HG03460 (cell line): ENCODE data around the gene IFT74.
"Not testable (repeated sequence)": the region's sequence is repeated elsewhere in the genome, so short reads cannot be mapped to it uniquely, and the experiment has no call there.

Source experiments
- ATAC-seq: cut with Tn5 transposase; IDR thresholded peaks from one replicate; pipeline ENCODE4 v1.9.1; 2021; ENCODE audit not compliant: unreplicated experiment

Gene IFT74

DNA sequence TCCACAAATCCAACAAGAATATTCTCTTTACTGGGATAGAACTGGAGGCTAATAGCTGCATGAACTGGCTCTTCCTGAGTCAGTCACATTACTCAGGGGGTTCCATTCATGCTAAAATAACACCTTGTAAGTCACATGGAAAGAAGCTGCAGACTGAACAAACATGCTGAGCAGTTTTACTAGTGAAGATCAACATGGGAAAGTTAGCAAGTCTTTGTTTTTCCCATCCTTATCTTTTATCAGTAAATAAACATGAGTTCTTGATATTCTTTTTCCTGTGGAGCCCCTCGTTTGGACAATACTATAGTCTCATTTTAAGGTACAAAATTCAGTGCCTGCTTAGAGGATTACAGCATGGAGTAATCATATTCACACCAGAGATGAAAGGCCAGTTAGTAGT, 109.1 kb downstream of the IFT74 start:
- no peak for ATAC-seq

DNA sequence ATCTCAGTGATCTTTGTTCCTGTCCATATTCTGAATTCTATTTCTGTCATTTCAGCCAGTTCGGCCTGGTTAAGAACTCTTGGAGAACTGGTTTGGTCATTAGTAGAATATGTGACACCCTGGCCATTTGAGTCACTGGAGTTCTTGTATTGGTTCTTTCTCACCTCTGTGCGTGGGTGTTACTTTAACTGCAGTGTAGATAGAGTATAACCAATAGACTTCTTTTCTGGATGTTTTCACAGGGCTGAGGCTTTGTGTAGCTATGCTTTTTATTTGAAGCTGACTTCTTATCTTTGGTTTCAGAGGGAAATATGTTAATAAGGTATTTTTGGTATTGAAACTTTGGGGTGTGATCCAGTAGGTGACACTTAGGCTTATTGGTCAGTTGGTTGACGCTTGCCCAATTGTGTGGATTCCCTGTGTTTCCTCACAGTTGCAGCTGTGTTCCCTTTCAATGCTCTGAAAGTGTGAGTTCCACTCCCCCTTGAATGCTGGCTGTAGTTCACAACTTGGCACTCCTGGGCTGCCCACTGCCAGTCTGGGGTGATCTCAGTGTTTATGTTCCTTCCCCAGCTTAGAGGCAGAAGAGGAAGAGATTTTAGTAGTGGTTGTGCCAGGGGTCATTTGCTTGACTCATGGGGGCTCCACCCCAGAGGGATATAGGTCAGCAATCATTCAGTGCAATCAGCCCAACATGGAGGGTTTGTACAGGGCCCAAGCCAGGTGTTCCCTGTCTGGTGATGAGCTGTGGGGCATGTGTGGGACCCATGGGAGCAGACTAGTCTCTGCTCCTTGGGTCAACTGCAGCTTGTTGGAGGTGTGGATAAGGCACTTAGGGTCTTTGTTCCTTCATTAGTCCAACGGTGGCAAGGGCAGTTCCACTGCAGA, 117.9 kb downstream of the IFT74 start:
- no peak for ATAC-seq

DNA sequence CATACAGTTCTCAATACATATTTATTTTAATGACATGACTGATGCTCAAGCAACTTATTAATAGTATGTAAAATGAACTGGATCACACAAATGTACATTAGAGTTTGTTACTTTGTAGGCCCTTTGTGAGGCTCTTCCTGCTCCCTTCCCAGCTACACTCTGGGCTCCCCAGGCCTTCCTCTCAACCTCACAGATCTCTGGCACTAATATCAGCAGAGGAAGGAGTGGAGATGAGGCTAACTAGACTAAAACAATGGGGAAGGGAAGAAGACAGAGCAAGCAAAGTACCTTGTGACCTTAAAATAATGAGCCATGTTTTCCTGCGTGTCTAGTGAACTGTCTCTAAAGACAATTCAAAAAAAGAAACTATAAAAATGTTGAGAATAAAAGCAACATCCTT, 122.5 kb downstream of the IFT74 start:
- no peak for ATAC-seq

DNA sequence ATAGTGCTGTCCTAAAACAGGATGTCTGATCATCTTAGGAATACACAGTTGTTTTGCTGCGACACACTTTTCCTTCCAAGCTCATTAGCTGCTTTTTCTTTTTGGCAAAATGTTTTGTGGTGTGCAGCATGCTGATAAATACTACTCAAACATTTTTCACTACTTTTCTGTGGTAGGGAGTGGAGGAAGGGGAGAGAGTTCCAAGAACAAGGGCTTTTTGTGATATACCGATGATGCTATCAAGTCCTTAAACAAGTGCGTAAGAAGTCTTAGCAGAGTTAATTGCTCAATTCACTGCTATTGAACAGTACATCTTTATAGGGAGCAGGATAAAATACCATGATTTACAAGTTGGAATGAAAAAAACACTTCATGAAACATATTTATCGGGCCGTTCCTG, 129.2 kb downstream of the IFT74 start:
- ATAC-seq, result no peak

DNA sequence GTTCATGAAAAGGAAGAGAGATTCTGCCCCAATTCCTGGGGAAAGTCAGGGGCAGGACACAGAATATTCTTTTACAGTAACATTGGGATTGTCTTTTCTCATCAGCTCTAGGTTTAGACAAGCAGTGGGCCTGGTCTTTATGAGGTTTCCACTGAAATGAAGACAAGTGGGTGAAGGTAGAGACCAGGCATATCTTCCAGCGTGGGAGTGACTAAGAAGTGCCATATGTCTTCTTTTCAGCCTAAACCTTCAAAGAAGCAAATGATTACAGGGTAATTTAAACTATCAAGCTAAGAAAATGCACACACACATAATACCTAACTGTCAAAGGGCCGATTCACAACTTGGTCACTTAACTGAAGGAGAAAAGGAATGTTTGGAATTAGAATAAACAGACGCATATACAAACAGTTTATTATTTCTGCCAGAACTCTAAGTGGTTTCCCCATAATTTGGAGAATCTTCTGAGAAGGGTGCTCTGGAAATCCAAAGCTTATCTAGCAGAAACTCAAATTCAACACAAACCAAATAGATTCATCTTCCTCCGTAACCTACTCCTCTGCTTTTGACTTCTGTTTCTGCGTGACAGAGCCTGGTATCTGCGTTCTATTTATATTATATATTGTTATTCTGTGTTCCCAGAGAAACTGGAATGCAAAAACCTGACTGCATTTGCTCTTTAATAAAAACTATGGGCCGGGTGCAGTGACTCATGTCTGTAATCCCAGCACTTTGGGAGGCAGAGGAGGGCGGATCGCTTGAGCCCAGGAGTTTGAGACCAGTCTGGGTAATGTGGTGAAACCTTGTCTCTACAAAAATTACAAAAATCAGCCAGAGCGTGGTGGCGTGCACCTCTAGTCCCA, 130.8 kb downstream of the IFT74 start:
- no peak for ATAC-seq

DNA sequence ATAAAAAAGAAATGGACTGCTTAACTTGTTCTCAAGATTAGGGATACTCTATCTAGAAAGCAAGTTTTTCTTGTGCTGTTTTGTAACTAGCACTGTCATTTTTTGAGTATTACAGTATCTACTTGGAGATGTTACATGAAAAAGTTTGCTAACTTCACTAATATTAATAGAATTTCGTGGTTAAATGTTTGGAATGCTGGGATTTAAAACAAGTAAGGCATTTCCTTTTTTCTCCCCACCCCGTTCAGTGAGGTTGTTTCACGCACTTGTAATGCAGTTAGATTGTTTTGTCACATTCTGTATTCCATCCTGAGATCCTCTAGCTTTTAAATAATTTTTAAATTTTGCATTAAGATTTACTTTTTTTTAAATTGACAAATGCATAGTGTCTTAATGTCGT, 132.8 kb downstream of the IFT74 start:
- no peak for ATAC-seq

DNA sequence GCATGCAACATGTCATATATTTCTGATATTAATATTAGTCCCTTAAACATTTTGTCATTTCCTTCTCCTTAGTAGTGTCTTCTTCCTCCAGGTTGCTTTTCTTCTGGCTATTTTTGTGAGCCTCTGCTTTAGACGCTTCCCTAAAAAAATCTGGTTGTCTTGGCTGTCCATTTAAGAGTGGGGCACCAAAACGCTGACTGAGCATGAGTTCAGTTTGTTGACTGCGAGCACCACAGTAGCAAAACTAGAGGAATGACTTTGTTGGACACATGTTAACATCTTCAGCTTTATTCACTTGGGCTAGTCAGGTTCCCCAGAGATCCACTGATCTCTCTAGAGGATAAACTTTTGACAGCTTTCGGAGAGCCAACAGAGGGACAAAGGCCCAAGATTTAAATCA, 133.5 kb downstream of the IFT74 start:
- ATAC-seq, result no peak

DNA sequence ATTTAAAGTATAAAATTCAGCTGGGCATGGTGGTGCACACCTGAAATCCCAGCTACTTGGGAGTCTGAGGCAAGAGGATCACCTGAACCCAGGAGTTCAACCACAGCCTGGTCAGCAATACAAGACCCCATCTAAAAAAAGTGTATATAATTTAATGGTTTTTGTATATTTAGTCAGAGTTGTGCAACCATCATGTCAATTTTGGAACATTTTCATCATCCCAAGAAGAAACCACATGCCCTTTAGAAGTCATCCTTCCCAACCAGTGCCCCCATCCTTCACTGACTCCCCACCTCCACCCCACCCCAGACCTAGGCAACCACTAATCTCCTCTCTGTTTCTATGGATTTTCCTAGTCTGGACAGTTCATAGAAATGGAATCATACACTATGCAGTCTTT, 134.0 kb downstream of the IFT74 start:
- no peak for ATAC-seq

DNA sequence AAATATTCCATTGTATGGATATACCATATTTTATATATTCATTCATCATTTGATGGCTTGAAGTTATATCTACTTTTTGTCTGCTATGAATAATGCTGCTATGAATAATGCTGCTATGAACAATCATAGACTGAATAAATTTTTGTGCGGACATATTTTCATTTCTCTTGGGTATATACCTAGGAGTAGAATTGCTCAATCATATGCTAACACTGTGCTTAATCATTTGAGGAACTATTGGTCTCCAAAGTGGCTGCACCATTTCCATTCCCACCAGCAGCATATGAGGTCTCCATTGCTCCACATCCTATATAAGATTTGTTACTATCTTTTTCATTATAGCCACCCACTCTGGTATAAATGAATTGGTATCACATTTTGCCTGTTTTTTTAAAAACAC, 134.5 kb downstream of the IFT74 start:
- ATAC-seq, result no peak

DNA sequence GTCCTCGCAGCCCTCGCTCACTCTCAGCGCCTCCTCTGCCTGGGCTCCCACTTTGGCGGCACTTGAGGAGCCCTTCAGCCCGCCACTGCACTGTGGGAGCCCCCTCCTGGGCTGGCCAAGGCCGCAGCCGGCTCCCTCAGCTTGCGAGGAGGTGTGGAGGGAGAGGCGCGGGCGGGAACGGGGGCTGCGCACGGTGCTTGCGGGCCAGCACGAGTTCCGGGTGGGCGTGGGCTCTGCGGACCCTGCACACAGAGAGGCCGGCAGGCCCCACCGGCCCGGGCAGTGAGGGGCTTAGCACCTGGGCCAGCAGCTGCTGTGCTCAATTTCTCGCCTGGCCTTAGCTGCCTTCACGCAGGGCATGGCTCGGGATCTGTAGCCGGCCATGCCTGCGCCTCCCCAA, 136.3 kb downstream of the IFT74 start:
- ATAC-seq, result not testable (repeated sequence)

DNA sequence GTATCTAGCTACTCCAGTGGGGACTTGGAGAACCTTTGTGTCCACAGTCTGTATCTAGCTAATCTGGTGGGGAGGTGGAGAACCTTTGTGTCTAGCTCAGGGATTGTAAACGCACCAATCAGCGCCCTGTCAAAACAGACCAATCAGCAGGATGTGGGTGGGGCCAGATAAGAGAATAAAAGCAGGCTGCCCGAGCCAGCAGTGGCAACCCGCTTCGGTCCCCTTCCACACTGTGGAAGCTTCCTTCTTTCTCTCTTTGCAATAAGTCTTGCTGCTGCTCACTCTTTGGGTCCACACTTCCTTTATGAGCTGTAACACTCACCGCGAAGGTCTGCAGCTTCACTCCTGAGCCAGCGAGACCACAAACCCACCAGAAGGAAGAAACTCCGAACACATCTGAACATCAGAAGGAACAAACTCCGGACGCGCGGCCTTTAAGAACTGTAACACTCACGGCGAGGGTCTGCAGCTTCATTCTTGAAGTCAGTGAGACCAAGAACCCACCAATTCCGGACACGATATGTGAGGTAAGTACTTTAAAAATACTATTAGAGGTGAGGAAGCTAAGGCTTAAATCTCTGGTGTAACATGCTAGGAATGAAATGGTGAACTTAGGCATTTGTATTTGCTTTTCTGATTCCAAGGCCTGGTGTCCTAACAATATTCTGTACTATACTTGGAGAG, 137.3 kb downstream of the IFT74 start:
- not testable (repeated sequence) for ATAC-seq

DNA sequence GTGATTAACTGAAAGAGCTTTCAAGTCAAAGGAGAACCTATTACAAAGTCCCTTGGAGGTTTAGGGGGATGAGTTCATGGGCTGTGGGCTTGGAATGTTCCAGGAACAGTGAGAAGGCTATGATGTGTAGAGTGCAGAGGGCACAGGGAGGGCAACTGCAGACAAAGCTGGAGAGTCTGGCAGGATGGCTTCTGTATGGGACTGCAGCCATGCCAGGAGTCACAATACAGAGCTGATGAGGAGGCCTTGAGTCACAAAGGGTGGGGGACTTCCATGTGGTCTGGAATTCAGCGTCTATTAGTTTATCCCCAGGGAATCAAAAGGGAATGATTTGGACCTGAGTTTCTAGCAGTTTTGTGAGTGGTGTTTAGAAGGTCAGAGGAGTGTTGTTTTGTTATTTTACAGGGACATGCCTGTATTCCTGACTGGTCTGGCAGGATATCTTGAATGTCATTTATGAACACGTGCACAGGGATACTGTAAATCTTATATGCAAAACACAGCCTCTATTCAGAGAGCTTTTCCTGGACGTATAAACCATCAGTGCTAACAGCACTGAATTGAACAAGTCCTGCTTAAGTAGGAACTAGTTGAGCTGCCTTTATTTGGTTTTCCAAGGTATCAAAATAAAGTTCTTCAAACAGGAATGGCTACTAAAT, 138.6 kb downstream of the IFT74 start:
- ATAC-seq, result no peak

DNA sequence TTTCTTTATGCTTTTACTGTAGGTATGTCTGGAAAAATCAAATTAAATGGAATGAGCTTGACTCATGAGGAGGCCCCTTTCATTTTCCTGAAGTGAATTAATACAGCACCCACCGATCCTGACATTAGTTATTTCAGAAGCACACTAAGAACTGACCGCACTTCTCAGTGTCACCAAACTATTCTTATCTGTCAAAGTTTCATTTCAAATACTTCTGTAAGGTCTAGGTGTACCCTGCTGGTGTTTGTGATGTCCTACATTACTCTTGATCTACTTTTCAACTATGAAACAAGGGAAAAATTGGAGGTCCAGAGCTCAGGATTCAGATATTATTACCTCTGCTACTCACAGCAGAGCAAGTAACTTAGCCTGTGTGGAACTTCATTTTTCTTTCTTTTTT, 151.0 kb downstream of the IFT74 start:
- no peak for ATAC-seq

DNA sequence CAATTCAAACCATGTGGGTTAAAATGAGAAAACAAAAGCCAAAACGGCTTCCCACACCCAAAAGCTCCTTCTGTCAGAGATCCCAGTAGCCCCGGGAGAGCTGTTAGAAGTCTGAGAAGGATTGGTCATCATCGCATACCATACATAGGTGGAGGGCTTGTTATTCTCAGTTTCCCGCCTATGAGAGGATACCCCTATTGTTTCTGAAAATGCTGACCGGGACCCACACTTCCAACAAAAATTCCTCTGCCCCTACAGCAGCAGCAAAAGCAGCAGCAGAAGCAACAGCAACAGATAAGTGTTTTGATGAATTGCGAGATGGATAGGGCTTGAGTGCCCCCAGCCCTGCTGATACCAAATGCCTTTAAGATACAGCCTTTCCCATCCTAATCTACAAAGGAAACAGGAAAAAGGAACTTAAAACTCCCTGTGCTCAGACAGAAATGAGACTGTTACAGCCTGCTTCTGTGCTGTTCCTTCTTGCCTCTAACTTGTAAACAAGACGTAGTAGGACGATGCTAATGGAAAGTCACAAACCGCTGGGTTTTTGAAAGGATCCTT, 152.8 kb downstream of the IFT74 start, which contains the start of gene TEK:
TSS of gene TEK (plus strand) at position 245 of the 561 bp plus-strand sequence. CDS start 366 bp downstream, outside the sequence.
- no peak for ATAC-seq

DNA sequence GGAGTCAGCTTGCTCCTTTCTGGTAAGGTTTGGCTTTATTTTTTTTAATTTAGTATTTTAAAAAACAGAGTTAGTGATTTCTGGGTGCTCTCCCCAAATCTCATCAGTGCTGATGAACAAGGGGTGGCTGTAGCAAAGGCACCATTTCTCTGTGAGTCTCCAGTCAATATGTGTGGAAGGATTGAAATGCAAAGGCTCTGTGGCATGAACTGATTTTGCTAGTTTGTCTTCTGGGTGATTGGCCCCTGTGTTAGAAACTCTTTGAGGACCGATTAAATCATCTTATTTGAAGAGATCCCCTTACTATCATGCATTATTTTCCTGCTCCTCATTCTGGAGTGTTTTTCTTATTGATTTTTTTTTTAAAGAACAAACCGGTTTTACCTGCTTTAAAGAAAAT, 153.4 kb downstream of the IFT74 start:
- no peak for ATAC-seq

DNA sequence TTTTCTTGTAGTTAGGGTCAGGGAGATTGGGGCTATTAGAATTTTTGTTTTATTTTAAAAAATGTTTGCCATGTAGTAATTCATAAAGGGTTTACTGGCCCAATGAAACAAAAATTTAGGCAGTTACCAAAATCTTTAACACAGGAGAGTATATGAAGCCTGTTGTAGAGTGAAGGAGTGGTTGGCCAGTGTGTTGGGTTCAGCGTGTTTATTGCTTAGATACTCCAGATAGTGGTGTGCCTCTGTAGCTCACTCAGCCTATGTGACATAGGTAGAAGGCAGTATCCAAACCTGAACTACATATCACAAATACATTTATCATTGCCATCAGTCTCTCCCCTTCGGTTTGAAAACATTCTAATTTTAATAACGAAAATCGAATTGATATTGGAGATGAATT, 154.0 kb downstream of the IFT74 start:
- no peak for ATAC-seq

DNA sequence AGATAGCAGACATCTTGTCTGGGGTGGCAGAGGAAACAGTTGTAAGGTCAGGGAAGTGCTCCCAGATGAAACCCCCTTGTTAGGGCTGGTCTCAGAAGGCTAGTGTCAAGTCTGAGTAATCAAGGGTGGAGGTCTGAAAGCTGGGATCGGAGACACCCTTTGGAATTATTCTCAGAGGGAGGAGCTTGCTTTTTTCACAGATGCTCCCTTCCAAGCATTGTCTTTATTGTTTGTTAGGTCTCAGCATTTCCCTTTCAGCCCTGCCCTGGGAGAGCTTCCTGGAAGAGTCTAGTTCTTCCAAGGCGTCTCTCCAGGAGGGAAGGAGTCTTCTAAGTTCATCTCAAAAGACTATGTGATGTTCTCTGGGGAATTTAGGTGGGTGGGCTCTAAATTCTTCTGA, 156.0 kb downstream of the IFT74 start:
- ATAC-seq, result no peak
